ENCODE data around the gene AGAP1.
A peak's percentile ranks its signal among the peaks of the same experiment; 100 is the strongest.

Gene AGAP1

DNA sequence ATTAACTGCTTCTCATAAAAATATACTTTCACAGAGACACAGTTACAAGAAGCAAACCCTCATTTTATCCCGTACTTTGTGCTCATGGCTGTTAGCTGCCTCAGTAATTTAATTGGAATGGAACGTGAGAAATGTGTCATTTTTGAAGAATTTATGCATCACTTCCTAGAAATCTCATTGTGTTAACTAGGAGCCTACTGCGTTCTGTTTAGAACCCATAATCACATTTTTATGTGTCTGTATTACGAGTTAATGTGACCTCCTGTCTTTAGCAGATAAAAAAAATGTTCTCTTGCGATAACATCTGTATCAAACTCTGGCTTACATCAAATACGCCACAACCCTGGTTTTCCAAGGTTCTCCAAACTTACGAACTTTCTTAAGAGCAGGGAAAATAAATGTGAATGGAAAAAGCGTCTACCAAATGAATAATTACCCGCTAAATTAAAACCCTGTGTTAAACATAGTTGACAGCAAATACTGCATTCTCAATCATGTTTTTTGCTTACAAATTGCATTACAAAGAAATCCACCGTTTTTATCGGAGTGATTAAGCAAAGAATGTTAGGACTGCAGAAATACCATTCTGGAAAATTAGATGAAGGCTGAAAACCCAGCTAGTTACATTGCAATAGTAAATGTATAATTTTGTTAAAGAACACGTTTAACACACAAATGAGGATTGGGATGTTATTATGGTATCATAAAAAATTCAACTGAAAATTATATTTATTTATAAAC is 686.4 kb downstream of the AGAP1 start:
- DNase-seq (ENCODE audit: low spot score in 2 of 2) (no peak), ATAC-seq (replicated peaks; ENCODE audit: extremely low read depth, poor library complexity, severe bottlenecking) (no peak)
- peak overlapping the region; percentile 42 for H3K4me3 Mint-ChIP-seq
- no peaks in the 10 kb centered on the region for H3K9me3 Mint-ChIP-seq
- peaks cover 5% of the 10 kb centered on the region for H3K4me1 Mint-ChIP-seq
- H3K27me3 Mint-ChIP-seq = peaks cover 96% of the 10 kb centered on the region
- H3K27ac Mint-ChIP-seq (ENCODE audit: low read depth) = no peak overlapping the region
- H3K36me3 Mint-ChIP-seq (ENCODE audit: insufficient read depth) = peaks cover 8% of the 10 kb centered on the region

GRCh38 chr2:236180831-236181453 is 687.1 kb downstream of the AGAP1 start:
- H3K9me3 Mint-ChIP-seq = no peaks in the 10 kb centered on the region
- no peak overlapping the region for H3K4me3 Mint-ChIP-seq
- H3K36me3 Mint-ChIP-seq (ENCODE audit: insufficient read depth) = peaks cover 8% of the 10 kb centered on the region
- H3K27ac Mint-ChIP-seq (ENCODE audit: low read depth) = no peak overlapping the region
- peaks cover 96% of the 10 kb centered on the region for H3K27me3 Mint-ChIP-seq
- peaks cover 5% of the 10 kb centered on the region for H3K4me1 Mint-ChIP-seq
- DNase-seq (ENCODE audit: low spot score in 2 of 2) (no peak), ATAC-seq (replicated peaks; ENCODE audit: extremely low read depth, poor library complexity, severe bottlenecking) (no peak)
